T-helper 22 cell (primary cell): ENCODE data around the gene C19orf53.
"Not testable (repeated sequence)": the region's sequence is repeated elsewhere in the genome, so short reads cannot be mapped to it uniquely, and the experiment has no call there.

ENCODE experiments used
- DNase-seq: peaks from one replicate; pipeline ENCODE4 v3.0.0-alpha.2; 2020; ENCODE audit warnings: low read depth

C19orf53 gene

DNA sequence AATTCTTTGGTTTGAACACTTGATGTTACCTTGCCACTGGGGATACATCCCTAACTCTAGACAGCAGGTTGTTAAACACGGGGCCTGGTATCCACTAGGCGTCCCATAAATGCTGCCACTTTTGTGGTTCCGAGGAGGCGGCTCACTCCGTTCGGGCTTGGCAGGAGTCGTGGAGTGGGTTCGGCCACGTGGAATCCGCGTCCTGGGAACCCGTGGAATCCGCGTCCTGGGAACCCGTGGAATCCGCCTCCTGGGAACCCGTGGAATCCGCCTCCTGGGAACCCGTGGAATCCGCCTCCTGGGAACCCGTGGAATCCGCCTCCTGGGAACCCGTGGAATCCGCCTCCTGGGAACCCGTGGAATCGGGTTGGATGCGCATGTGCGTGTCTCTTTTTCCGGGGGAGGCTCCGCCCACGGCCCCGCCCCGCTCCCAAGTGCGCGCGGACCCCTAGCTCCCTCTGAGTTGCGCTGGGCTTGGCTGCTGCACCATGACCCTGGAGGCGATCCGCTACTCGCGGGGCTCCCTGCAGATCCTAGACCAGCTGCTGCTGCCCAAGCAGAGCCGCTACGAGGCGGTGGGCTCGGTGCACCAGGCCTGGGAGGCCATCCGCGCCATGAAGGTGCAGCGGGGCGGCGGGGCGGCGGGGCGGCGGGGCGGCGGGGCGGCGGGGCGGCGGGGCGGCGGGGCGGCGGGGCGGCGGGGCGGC, 10.0 kb upstream of the C19orf53 start, which contains the start of gene MRI1:
MRI1 (plus strand) TSS at position 422 of the 707 bp plus-strand sequence; CDS start at position 489, 67 bp downstream.
- peak; percentile 44 for DNase-seq

DNA sequence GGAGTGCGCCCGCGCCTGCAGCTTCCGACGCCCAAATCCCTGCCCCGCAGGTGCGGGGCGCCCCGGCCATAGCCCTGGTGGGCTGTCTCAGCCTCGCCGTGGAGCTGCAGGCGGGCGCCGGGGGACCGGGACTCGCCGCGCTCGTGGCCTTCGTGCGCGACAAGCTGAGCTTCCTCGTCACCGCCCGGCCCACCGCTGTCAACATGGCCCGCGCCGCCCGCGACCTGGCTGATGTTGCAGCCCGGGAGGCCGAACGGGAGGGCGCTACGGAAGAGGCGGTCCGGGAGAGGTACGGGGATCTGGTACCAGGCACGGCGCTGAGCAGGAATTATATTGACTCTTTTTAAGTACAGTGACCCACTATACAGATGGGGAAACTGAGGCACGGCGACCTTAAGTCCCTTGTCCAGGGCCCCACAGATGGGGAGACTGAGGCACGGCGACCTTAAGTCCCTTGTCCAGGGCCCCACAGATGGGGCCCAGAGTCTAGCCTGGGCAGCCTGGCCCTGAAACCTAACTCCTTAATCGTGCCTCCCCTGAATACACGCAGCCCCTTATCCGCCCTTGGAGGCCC, 9.3 kb upstream of the C19orf53 start:
- DNase-seq, result peak; percentile 17

DNA sequence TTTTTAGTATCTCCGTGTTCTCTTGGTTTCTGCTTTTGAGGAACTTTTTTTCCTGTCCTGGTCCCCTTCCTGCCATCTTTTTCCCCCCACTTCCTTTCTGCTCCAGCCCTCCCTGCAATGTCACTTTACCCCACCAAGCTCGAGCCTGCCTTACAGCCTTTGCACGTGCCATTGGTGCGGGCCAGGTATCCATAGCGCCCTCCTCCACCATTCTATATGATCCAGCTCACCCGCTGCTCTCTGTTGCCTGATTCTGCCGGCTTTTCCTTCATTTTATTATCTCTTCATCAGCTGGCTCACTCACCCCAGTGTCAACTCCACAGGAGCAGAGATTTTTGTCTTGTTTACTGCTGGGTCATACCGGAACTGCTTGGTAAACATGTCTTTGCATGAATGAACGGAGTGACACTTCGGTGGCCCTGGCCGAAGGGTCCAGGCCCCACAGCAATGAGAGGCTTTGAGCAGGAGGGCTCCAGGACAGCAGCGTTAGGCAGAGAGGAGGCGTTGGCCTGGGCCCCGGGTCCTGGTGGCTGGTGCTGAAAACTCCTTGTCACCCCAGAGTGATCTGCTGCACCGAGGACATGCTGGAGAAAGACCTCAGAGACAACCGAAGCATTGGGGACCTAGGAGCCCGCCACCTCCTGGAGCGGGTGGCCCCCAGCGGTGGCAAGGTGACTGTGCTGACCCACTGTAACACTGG, 8.7 kb upstream of the C19orf53 start:
- no peak for DNase-seq

DNA sequence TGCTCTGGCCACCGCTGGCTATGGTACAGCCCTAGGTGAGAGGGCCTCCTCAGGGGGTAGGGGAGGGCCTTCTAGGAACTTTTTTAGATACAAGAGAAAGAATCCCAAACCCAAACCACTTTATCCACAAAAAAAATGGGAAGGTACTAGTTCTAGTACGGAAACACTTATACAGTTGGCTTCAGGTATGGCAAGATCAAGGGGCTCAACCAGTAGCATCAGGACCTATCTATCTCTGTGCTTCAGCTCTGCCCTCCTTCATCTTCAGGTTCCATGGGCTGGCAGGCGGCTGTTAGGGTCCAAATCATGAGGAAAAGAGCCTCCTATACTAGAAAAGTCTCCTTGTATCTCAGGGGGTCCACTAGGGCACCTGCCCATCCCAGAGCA, 8.2 kb upstream of the C19orf53 start:
- no peak for DNase-seq

DNA sequence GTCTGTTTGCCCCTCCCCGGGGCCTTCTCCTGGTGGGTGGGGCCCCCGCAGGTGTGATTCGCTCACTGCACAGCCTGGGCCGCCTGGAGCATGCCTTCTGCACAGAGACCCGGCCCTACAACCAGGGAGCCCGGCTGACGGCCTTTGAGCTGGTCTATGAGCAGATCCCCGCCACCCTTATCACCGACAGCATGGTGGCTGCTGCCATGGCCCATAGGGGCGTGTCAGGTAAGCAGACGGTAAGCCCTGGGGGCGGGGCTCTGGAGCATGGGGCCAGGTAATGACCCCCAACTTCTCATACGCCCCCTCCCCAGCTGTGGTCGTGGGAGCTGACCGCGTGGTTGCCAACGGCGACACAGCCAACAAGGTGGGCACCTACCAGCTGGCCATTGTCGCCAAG, 5.7 kb upstream of the C19orf53 start:
- no peak for DNase-seq

DNA sequence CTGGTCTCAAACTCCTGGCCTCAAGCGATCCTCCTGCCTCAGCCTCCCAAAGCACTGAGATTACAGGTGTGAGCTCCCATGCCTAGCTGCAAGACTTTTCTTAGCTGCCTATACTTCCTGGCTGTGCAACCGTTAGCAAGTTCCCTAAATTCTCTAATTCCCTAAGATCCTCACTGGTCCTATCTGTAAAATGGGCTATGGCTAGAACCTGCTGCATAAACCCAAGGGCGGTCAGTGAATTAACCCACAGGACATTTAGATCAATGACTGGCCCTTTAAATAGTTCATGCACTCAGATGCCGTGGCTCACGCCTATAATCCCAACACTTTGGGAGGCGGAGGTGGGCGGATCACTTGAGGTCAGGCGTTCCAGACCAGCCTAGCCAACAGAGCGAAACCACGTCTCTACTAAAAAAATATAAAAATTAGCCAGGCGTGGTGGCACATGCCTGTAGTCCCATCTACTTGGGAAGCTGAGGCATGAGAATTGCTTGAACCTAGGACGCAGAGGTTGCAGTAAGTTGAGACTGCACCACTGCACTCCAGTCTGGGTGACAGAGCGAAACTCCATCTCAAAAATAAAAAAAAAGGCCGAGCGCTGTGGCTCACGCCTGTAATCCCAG, 4.1 kb upstream of the C19orf53 start:
- DNase-seq, result no peak

DNA sequence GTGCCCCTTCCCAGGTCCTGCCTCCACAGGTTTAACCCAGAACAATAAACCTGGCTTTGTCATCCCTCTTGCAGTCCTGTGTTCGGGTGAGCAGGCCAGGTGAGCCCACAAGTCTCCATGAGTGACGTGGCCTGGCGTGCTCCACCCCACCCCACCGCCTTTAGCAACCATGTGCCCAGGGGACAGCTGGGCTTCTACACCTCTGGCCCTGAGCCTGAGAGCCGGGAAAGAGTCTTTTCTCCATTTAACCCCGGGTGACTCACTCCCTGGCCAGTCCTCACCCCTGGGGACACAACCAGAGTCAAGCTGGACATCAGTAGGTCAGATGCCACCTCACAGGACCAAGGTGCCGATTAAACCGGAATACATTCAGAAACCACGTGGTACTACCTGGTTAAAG, 4.1 kb downstream of the C19orf53 start:
- no peak for DNase-seq

DNA sequence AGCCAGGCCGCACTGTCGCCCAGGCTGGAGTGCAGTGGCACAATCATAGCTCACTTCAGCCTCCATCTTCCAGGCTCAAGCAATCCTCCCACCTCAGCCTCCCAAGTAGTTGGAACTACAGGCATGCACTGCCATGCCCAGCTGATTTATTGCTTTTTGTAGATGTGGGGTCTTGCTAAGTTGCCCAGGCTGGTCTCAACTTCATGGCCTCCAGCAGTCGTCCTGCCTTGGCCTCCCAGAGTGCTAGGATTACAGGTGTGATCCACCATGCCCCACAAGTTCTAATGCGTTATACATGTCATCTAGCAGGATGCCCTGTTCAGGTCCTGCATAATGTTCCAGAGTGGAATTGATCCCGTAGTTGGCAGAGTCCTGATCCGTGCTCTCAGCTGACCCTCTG, 4.6 kb downstream of the C19orf53 start:
- DNase-seq, result no peak

DNA sequence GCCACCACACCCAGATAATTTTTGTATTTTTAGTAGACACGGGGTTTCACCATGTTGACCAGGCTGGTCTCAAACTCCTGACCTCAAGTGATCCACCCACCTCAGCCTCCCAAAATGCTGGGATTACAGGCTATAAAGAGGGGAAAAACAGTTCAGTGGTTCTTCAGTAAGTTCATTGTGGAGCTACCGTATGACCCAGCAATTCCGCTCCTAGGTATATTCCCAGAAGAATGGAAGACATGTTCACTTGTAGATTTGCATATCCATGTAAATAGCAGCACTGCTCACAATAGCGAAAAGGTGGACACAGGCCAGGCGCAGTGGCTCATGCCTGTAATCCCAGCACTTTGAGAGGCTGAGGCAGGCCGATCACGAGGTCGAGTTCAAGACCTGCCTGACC, 5.5 kb downstream of the C19orf53 start:
- not testable (repeated sequence) for DNase-seq

DNA sequence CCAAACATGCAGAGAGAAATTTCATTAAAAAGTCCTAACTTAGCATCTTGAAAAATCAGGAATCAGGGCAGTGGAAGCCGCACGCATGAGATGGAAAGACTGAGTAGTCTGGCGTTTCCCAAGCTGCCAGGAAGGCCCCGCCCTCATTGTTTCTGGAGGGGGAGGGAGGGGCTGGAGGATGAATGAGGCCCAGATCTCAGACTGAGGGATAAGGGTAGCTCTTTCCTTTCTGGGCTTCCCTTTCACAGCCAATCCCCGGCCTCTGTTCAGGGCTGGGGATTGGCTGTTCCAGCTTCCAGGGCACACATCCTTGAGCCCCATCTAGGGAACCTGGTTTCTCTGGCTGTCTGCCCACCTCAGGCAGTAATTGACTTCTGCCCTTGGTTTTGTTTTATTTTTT, 7.3 kb downstream of the C19orf53 start:
- no peak for DNase-seq

DNA sequence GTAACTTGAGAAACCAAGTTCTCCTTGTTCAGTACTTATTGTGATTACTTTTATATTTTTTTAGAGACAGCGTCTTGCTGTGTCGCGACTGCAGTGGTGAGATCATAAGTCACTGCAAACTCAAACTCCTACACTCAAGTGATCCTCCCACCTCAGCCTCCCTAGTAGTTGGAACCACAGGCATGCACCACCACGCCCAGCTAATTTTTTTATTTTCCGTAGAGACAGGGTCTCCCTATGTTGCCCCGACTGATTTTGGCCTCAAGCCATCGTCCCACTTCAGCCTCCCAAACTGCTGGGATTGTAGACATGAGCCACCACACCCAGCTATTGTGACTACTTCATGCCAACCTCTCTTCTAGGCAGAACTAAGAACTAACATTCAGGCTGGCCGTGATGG, 8.3 kb downstream of the C19orf53 start:
- no peak for DNase-seq

DNA sequence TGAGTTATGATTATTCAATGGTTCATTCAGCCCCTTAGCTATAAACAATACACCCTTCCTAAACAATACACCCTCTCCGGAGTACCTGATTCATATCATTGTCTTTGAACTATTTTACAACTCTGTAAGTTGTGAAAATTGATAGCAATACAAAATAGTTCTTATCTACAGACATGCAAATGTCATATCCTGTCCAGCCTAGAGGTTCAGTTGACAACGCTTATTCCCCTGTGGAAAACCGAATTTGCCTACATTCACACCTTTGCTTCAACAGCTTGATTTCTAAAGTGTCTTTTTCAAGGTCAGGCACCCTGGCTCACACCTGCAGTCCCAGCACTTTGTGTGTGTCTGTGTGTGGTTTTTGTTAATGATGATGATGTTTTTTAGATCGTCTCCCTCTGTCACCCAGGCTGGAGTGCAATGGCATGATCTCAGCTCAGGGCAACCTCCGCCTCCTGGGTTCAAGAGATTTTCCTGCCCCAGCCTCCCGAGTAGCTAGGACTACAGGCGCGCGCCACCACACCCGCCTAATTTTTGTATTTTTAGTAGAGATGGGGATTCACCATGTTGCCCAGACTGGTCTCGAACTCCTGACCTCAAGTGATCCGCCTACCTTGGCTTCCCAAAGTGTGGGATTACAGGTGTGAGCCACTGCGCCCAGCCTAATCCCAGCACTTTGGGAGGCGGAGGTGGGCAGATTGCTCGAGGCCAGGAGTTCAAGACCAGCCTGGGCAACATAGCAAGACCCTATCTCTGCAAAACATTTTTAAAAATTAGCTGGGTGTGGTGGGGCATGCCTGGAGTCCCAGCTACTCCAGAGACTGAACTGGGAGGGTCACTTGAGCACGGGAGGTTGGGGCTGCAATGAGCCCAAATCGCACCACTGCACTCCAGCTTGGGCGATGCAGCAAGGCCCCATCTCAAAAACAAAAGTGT, 9.6 kb downstream of the C19orf53 start:
- no peak for DNase-seq

DNA sequence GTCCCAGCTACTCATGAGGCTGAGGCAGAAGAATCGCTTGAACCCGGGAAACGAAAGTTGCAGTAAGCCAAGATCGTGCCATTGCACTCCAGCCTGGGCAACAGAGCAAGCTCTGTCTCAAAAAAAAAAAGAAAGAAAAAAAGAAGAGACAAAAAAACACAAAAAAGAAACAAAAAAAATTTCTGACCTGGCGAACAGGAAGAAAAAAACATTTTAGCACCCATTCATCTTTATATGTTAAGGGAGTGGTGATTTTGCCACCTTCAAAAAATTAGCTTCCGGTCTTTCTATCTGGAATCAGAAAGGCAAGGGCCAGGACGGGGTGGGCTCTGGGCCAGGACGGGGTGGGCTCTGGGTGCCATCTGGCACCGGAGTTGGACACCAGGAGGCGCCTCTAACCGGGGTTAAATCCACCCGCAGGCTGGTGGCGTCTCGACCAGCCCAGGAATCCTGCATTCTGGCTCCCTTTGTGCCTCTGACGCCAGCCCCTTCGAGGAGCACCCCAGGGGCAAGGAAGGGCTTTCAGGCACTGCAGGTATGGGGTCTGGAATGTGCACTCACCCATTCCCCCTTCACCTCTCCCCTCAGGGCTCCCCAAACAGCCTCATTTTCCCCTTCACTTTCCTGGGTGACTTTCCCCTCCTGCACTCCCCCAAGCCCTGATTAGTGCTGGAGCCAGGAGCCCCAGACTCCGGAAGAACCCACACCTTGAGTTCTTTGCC, 10.6 kb downstream of the C19orf53 start:
- DNase-seq, result peak; percentile 29

DNA sequence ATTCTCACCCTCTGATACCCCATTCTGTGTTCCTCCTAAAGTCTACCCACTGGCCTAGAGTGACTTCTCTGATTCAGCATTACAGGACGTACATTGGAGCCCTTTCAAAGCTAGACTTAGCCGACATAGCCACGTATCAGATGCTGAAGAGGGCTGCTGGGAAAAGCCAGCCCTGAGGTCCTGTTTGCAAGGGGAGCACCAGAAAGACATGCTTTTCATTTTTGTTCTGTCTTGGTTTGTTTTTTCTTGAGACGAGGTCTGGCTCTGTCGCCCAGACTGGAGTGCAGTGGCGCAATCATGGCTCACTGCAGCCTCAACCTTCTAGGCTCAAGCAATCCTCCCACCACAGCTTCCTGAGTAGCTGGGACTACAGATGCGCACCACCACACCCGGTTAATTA, 14.7 kb downstream of the C19orf53 start:
- DNase-seq, result peak; percentile 25

DNA sequence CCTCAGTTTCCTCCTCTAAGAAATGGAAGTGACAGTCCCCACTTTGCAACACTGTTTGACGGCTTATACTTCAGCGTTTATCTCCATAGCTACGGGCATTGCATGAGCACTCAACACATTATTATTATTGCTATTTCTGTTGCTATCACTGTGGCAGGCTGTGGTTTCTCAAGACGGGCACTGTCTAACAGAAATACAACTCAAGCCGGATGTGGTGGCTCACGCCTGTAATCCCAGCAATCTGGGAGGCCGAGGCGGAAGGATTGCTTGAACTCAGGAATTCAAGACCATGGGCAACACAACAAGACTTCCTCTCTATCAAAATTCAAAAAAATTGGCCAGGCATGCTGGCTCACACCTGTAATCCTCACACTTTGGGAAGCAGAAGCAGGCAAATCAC, 16.1 kb downstream of the C19orf53 start:
- DNase-seq, result no peak

DNA sequence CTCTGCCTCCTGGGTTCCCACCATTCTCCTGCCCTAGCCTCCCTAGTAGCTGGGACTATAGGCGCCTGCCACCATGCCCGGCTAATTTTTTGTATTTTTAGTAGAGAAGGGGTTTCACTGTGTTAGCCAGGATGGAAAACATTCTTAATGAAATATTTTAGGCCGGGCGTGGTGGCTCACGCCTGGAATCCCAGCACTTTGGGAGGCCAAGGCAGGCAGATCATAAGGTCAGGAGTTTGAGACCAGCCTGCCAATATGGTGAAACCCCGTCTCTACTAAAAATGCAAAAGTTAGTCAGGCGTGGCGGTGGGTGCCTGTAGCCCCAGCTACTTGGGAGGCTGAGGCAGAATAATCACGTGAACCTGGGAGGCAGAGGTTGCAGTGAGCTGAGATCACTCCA, 19.1 kb downstream of the C19orf53 start:
- not testable (repeated sequence) for DNase-seq

DNA sequence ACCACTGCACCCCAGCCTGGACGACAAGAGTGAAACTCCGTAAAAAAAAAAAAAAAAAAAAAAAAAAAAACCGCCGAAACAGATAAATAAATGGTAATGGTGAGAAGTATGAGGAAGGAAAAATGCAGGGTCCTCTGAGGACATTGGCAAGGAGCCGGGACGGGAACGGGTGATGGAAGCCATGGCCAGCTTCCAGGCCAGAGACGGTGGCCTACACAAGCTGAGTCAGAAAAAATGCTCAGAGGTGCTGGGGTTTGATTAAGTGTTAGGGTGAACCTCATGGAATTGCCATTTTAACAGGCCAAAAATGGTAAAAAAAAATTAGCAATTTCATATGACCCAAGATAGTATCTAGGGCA, 20.1 kb downstream of the C19orf53 start:
- no peak for DNase-seq

DNA sequence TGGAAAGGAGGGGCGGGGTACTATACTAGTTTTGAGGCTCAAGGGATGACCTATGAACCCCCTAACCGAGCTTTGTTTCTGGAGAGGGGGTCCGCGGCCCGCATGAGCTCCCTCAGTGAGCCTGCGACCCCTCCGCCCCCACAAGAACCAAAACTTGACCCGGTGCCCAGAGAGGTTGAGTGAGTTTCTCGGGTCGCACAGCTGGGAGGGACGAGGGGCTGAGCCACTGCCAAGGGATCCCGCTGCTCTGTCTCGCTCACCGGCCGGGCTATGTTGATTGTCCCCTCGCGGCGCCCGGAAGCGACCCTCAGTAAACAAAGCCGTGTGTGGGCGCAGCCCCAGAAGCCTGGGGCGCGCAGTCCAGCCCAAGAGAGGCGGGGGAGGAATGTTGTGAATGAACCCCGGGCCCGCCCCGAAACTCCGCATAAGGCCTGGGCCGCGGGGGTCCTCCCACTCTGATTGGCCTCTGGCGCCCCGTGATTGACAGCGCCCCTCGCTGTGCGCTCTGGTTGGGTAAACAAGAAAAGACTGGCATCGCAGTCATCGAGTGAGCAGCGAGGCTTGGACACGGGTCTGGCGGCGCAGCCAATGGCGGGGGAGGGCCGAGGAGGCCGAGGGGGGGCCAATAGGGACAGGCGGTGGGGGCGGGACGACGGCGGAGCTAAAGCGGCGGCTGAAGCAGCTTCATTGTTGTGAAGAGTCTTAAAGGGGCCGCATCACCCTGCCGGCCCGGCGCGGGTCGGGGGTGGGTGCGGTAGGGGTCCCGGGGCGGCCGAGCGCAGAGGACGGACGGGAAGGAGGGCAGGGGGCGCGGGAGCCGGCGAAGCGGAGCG, 20.7 kb downstream of the C19orf53 start, which contains the start of gene ZSWIM4:
ZSWIM4 (plus strand) TSS at position 687 of the 833 bp plus-strand sequence. CDS start 206 bp downstream, outside the sequence.
- peak; percentile 80 for DNase-seq

DNA sequence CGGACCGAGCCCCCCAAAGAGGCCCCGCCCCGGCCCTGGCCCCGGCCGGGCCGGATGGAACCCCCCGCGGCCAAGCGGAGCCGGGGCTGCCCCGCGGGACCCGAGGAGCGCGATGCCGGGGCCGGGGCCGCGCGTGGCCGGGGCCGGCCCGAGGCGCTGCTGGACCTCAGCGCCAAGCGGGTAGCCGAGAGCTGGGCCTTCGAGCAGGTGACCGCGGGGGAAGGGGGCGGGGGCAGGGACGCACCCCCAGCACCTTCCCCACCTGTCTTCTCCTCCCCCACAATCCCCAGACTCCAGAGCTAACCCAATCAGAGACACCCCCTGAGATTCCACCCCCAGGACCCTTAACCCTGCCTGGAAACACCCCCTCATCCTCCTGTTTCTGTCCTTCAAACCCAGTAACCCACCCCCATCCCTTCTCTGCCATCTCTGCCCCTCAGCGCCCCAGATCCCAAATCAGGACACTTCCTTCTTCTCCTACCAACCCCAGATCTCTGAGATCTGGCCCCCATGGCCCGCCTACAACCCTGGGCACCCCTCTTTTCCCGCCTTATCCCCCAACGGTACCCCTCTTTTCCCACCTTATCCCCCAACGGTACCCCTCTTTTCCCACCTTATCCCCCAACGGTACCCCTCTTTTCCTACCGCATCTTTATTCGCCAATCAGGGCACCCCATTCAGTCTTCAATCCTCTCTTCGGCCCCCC, 21.5 kb downstream of the C19orf53 start:
- no peak for DNase-seq
